Immature natural killer cell (primary cell): ENCODE data around the gene POC1B. TPM values are rescaled to one million over a fixed set of nuclear protein-coding genes. Genes with fewer than 3 reads are reported as not detected.
A peak's percentile ranks its signal among the peaks of the same experiment; 100 is the strongest.

Experiments
- DNase-seq, 3 donors: peaks; one replicate each; pipeline ENCODE4 v3.0.0; 2022; ENCODE audit warnings: mixed read lengths in 1 of 3
- H3K27ac Mint-ChIP-seq, 6 donors: one replicate each; pipeline ENCODE4 v1.8.0; 2020; ENCODE audit warnings: mixed read lengths in 6 of 6, mild to moderate bottlenecking in 5 of 6, inconsistent platforms in 4 of 6, moderate library complexity in 3 of 6
- H3K27me3 Mint-ChIP-seq, 3 donors: one replicate each; pipeline ENCODE4 v1.8.0; 2020 to 2021; ENCODE audit warnings: low read depth in 3 of 3, mild to moderate bottlenecking in 3 of 3, mixed read lengths in 3 of 3, moderate library complexity in 3 of 3, inconsistent platforms in 1 of 3
- H3K36me3 Mint-ChIP-seq, 3 donors: one replicate each; pipeline ENCODE4 v1.8.0; 2020; ENCODE audit warnings: mixed read lengths in 3 of 3, inconsistent platforms in 2 of 3, mild to moderate bottlenecking in 2 of 3
- H3K4me1 Mint-ChIP-seq, 2 donors: one replicate each; pipeline ENCODE4 v1.8.0; 2020; ENCODE audit warnings: inconsistent platforms in 2 of 2, mild to moderate bottlenecking in 2 of 2, mixed read lengths in 2 of 2, moderate library complexity in 1 of 2
- H3K4me3 Mint-ChIP-seq, 5 donors: one replicate each; pipeline ENCODE4 v1.8.0; 2020; ENCODE audit warnings: mild to moderate bottlenecking in 5 of 5, mixed read lengths in 5 of 5, inconsistent platforms in 3 of 5, moderate library complexity in 3 of 5
- H3K9me3 Mint-ChIP-seq, 6 donors: one replicate each; pipeline ENCODE4 v1.8.0; 2020; ENCODE audit warnings: mild to moderate bottlenecking in 6 of 6, mixed read lengths in 6 of 6, inconsistent platforms in 4 of 6, moderate library complexity in 3 of 6
- polyA plus RNA-seq, 3 donors: library from polyadenylated mRNA; unstranded; fragments of 300-500 nt; fragmentation: Illumina TruSeq; gene quantifications; one replicate each; pipeline ENCODE4 v1.2.3, GENCODE V29; 2021

Gene POC1B
- polyA plus RNA-seq, 3 donors from 2014 or later, result 57.0 to 85.1 (median 57.9) TPM

DNA sequence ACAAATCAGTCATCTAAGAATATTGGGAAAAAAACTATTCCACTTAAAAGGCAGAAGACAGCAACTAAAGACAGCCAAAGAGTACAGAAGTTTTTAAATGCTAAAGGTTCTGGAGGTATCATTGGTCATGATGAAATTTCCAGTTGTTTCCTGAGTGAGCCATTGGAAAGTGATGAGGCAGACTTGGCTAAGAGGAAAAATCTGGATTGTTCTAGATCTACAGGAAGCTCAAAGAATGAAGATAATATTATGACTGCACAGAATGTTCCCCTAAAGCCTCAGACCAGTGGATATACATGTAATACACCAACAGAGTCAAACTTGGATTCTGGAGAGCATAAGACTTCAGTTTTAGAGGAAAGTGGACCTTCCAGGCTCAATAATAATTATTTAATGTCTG lies 24.1 kb downstream of the POC1B start:
- no peak for DNase-seq
- H3K36me3 Mint-ChIP-seq, result peaks cover 15 to 18% (median 16%) of the 10 kb centered on the region in 3 donors
- peaks cover 0 to 7% (median 0%) of the 10 kb centered on the region in 3 donors for H3K27me3 Mint-ChIP-seq
- peak overlapping the region in 2 of 6 donors; percentile 19 to 43 for H3K27ac Mint-ChIP-seq
- H3K4me3 Mint-ChIP-seq, result no peak overlapping the region
- peaks cover 14 to 36% of the 10 kb centered on the region in 2 donors for H3K4me1 Mint-ChIP-seq
- peaks cover 0 to 1% (median 0%) of the 10 kb centered on the region in 6 donors for H3K9me3 Mint-ChIP-seq

DNA sequence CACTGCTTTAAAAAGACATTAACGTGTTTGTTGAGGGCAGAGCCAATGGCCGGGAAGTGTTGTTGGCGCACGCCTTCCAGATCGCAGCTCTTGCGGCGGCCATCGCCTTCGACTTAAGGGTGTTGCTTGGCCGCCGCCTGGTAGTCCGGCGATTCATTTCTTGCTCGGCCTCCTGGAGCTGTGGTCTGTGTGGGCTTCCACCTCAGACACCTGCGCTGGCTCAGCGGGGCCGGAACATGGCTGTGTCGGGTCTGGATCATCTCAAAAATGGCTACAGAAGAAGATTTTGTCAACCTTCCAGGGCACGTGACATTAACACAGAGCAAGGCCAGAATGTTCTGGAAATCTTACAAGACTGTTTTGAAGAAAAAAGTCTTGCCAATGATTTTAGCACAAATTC lies 26.0 kb downstream of the POC1B start:
- peaks cover 0 to 7% (median 0%) of the 10 kb centered on the region in 3 donors for H3K27me3 Mint-ChIP-seq

DNA sequence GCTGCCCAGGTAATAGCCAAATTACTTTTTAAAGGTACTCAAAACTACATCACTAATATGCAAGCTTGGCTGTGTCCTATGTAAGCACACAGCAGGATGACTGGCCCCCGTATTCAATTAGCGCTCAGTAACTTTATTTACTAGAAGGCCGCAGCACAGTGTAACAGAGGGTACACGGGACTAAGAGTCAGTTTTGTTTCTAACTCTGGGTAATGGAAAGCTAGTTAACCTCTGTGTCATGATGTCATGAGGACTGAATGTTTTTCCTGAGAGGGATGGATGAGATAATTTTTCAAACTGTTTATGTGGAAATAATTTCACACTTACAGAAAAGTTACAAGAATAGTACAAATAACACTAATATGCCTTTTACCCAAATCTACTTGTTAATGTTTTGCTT lies 28.4 kb downstream of the POC1B start:
- H3K27ac Mint-ChIP-seq, result no peak overlapping the region
- no peak for DNase-seq
- peaks cover 5 to 30% (median 16%) of the 10 kb centered on the region in 3 donors for H3K36me3 Mint-ChIP-seq
- H3K27me3 Mint-ChIP-seq, result peaks cover 0 to 7% (median 0%) of the 10 kb centered on the region in 3 donors
- no peaks in the 10 kb centered on the region for H3K9me3 Mint-ChIP-seq
- H3K4me1 Mint-ChIP-seq, result peaks cover 16 to 44% of the 10 kb centered on the region in 2 donors
- no peak overlapping the region for H3K4me3 Mint-ChIP-seq

More for the DNA sequence above, 26.0 kb downstream of the POC1B start:
- DNase-seq, result no peak
- peaks cover 5 to 18% (median 16%) of the 10 kb centered on the region in 3 donors for H3K36me3 Mint-ChIP-seq
- peaks cover 9 to 25% of the 10 kb centered on the region in 2 donors for H3K4me1 Mint-ChIP-seq
- H3K9me3 Mint-ChIP-seq, result no peaks in the 10 kb centered on the region
- H3K27ac Mint-ChIP-seq, result no peak overlapping the region
- no peak overlapping the region for H3K4me3 Mint-ChIP-seq

DNA sequence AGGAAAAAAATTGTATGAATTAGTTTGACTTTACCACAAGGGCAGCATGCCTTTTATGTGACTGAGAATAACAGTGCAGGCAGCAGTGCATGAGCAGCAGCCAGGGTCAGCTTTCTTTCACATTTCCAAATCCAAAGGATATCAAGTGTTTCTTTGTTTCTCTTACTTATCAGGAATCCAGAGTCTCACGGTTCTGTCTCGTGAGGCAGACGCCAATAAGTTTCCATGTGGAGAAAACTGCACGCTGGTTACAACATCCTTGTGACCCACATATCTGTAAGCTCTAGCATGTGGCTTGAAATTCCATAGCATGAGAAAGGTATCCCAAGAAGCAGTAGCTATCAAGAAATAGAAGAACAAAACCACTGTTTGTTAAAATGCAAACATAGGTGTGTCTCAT lies 28.8 kb downstream of the POC1B start:
- Mint-ChIP-seq H3K9me3 (no peaks in the 10 kb centered on the region), H3K4me1 (peaks cover 16 to 44% of the 10 kb centered on the region in 2 donors), H3K27me3 (peaks cover 0 to 7% (median 0%) of the 10 kb centered on the region in 3 donors), H3K4me3 (no peak overlapping the region), H3K27ac (no peak overlapping the region), H3K36me3 (peaks cover 5 to 30% (median 16%) of the 10 kb centered on the region in 3 donors)
- DNase-seq, result no peak

DNA sequence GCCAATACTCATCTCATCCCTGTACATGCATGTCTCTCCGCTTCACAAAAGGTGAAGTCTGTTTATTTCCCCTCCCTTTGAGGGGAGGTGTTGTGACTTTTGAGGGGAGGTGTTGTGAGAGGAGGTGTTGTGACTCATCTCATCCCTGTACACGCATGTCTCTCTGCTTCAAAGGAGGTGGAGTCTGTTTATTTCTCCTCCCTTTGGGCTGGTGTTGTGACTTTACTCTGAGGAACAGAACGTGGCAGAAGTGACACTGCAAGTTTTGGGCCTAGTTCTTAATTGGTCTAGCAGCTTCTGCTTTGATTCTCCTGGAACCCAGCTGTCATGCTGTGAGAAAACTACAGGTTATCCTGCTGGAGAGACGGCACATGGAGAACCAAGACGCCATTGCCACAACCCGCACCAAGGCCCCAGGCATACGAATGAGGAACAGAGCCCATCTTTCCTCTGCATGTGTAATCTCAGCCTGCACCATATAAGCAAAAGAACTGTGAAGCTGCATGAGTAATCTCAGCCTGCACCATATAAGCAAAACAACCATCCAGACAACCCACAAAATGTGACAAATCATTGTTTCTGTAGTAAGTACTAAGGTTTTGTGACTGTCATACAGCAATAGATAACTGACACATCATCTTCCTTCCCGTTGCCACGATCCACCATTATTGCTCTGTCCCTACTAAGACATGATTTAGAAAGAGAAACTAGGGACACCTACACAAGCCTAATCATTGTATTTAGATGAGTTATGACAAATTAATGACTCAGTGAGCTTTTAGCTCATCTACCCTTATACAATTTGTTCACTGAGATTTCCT lies 31.2 kb downstream of the POC1B start:
- Mint-ChIP-seq H3K27ac (peak overlapping the region; percentile 30 to 82 (median 50)), H3K4me3 (peak overlapping the region in 1 of 5 donors; percentile 59), H3K4me1 (peaks cover 16 to 33% of the 10 kb centered on the region in 2 donors), H3K9me3 (no peaks in the 10 kb centered on the region), H3K27me3 (peaks cover 0 to 7% (median 0%) of the 10 kb centered on the region in 3 donors), H3K36me3 (peaks cover 15 to 37% (median 16%) of the 10 kb centered on the region in 3 donors)
- peak in 1 of 3 donors; percentile 50 for DNase-seq

DNA sequence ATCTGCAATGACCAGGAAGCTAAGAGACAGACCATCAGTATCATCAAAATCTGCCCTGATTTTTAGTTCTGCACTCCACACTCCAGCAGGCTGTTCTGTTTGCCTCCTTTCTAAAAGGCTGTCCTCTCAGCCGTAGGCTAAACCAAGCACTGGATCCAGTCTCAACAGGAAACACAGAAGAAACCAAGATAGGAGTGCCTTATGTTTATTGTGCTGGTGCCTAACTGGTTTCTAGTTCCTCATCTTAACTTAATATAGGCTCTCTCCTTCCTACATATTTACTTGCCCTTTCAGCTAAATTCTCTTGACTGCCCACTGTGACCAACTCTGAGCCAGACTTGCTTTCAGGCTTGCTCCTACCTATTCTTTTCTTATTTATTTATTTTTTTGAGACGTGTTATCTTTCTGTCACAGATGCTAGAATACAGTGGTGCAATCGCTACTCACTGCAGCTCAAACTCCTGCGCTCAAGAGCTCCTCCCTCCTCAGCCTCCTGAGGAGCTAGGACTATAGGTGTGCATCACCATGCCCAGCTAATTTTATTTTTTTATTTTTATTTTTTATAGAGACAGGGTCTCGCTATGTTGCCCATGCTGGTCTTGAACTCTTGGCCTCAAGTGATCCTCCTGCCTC lies 32.1 kb downstream of the POC1B start:
- peaks cover 0 to 3% (median 0%) of the 10 kb centered on the region in 3 donors for H3K27me3 Mint-ChIP-seq
- peak overlapping the region in 1 of 6 donors; percentile 30 for H3K27ac Mint-ChIP-seq
- peaks cover 16 to 30% of the 10 kb centered on the region in 2 donors for H3K4me1 Mint-ChIP-seq
- H3K9me3 Mint-ChIP-seq, result no peaks in the 10 kb centered on the region
- DNase-seq, result no peak
- H3K4me3 Mint-ChIP-seq, result no peak overlapping the region
- H3K36me3 Mint-ChIP-seq, result peaks cover 6 to 35% (median 13%) of the 10 kb centered on the region in 3 donors

DNA sequence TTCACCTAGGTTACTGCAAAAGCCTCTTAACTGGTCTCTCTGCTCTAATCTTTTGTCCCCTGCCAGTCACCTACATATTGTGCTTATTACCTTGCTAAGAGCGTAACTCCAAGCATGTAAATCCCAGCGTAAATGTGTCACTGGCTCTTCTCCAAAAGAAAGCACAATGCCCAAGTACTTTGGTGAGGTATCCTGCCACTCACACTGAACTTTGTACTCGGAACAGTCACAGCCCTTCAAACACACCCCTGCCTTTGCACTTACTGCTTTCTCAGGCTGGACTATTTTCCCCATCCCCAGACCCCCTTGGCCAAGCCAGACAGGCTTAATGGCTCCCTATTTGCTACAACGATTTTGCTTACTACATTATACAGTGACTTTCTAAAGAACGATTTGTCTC lies 33.0 kb downstream of the POC1B start:
- DNase-seq, result no peak
- H3K27me3 Mint-ChIP-seq, result no peaks in the 10 kb centered on the region
- H3K4me1 Mint-ChIP-seq, result peaks cover 16 to 25% of the 10 kb centered on the region in 2 donors
- H3K36me3 Mint-ChIP-seq, result peaks cover 4 to 32% (median 11%) of the 10 kb centered on the region in 3 donors
- peak overlapping the region in 1 of 6 donors; percentile 59 for H3K27ac Mint-ChIP-seq
- H3K9me3 Mint-ChIP-seq, result no peaks in the 10 kb centered on the region
- H3K4me3 Mint-ChIP-seq, result no peak overlapping the region

DNA sequence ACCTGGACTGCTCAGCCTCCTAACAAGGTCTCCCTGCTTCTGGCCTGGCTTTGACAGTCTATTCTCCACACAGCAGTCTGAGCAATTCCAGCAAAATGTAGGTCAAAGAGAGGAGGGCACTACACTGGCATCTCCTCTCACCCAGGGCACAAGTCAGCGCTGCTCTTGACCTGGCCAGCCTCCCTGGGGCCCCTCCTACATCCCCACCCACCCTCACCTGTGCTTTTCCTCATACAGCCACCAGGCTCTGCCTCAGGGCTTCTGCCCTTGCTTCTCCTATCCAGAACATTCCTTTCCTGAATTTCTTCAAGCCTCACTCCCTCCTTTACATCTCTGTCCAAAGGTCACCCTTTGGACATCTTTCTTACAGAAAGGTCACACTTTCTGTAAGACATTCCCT lies 34.9 kb downstream of the POC1B start:
- Mint-ChIP-seq H3K36me3 (peaks cover 17 to 45% (median 21%) of the 10 kb centered on the region in 3 donors), H3K27me3 (no peaks in the 10 kb centered on the region), H3K9me3 (no peaks in the 10 kb centered on the region), H3K4me1 (peaks cover 13 to 25% of the 10 kb centered on the region in 2 donors), H3K4me3 (no peak overlapping the region), H3K27ac (peak overlapping the region in 1 of 6 donors; percentile 19)
- no peak for DNase-seq

DNA sequence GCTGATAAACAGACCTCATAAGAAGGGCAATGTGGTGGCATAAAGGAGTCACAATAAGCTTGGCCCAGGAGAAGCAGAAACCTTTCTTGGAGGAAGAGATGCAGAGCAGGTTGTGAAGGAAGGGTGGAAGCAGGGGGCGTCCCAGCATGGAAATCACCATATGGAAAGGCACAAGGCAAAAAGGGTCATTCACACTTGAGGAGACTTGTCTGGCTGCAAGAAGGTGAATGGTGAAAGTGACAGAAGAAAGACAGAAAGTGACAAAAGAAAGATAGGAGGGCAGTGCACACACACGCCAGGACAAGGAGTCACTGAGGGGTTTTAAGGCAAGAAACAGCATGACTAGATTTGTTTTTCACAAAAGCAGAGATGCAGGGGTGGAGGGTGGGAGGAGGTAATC lies 39.6 kb downstream of the POC1B start:
- no peaks in the 10 kb centered on the region for H3K9me3 Mint-ChIP-seq
- peaks cover 15 to 32% (median 19%) of the 10 kb centered on the region in 3 donors for H3K36me3 Mint-ChIP-seq
- DNase-seq, result no peak
- H3K4me3 Mint-ChIP-seq, result no peak overlapping the region
- no peaks in the 10 kb centered on the region for H3K27me3 Mint-ChIP-seq
- peak overlapping the region in 1 of 6 donors; percentile 15 for H3K27ac Mint-ChIP-seq
- H3K4me1 Mint-ChIP-seq, result no peaks in the 10 kb centered on the region

DNA sequence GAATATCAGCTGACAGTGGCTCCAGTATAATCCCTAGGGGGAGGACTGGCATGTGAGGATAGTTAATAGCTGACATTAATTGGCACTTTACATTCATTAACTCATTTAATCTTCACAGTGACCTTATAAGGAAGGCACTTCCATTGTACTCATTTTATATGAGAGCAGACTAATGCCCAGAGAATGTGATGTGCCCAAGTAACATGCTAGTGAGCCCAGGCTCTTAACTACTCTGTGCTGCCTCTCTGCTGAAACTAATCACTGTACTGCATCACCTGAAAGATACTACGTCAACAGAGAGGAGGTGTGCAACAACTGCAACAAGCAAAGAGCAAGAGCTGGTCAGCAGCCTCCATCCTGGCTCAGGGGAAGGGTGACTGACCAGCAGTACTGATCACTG lies 41.4 kb downstream of the POC1B start:
- Mint-ChIP-seq H3K4me1 (no peaks in the 10 kb centered on the region), H3K9me3 (no peaks in the 10 kb centered on the region), H3K4me3 (no peak overlapping the region), H3K36me3 (peaks cover 13 to 24% (median 15%) of the 10 kb centered on the region in 3 donors), H3K27ac (no peak overlapping the region), H3K27me3 (no peaks in the 10 kb centered on the region)
- no peak for DNase-seq

DNA sequence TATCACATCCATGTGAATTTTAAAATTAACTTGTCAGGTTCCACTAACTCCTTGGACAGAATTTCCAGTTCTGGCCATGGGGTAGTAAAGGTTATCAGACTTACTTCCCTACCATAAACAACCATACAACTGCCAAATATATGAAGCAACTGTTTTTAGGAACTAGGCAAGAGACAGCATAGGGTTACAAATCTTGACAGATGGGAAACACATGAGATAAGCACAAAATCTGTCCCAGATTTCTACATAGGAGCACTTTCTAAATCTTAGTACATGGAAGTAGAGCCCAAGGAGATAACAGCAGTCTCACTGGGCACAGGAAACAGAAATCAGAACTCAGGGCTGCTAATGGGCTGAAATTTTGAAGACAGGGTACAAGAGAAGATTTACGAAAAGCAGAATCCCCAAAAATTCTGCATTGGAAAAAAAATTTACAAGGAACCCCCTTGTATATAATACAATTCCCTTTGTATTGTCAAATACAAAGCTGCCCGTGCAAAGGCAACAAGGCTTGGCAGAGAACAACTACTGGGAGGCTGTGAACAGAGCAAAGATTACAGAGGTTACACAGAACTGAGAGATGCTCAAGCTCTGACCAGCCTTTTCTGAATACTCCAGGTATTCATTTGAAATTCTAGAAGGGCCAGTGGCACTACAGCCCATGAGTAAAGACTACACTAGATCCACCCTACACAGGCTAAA lies 44.5 kb downstream of the POC1B start:
- no peak for DNase-seq
- no peak overlapping the region for H3K4me3 Mint-ChIP-seq
- H3K36me3 Mint-ChIP-seq, result peaks cover 7% of the 10 kb centered on the region in 3 donors
- peak overlapping the region in 2 of 6 donors; percentile 37 for H3K27ac Mint-ChIP-seq
- peaks cover 20 to 22% of the 10 kb centered on the region in 2 donors for H3K4me1 Mint-ChIP-seq
- no peaks in the 10 kb centered on the region for H3K9me3 Mint-ChIP-seq
- H3K27me3 Mint-ChIP-seq, result no peaks in the 10 kb centered on the region

DNA sequence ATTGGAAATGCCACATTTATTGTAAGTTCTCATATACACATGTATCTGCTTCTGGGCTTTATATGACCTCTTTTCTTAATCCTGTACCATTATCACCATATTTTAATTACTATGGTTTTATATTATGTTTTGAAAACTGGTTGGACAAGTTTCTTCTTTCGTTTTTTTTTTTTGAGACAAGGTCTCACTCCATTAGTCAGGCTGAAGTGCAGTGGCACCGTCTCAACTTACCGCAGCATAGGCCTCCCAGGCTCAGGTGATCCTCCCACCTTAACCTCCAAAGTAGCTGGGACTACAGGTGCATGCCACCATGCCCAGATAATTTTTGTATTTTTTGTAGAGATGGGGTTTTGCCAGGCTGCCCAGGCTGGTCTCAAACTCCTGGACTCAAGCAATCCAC lies 45.9 kb downstream of the POC1B start:
- DNase-seq, result no peak
- H3K27ac Mint-ChIP-seq, result no peak overlapping the region
- no peaks in the 10 kb centered on the region for H3K27me3 Mint-ChIP-seq
- H3K36me3 Mint-ChIP-seq, result no peaks in the 10 kb centered on the region
- no peak overlapping the region for H3K4me3 Mint-ChIP-seq
- peaks cover 26 to 30% of the 10 kb centered on the region in 2 donors for H3K4me1 Mint-ChIP-seq
- no peaks in the 10 kb centered on the region for H3K9me3 Mint-ChIP-seq

DNA sequence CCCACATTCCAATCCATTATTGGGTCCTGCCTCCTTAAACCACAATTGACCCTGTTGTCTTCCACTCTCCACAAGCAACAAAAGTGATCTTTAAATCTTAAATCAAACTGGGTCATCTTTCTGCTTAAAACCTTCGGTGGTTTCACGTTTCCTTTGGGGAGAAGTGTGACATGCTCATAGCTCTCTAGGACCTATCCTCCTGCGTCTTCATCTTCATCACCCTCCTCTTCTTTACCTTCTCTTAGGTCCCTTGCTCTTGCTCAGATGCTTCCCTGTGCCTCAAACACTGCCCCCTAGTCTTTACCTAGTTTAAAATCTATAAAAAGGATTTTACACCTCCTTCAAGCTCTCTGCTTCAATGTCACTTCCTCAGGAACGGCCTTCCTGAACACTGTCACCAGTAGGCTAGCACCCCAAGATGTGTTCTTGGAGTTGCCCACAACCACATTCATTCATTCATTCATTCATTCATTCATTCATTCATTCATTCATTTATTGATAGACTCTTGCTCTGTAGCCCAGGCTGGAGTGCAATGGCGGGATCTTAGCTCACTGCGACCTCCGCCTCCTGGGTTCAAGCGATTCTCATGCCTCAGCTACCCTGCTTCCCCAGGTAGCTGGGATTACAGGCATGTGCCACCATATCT lies 48.1 kb downstream of the POC1B start:
- peak overlapping the region; percentile 62 to 91 (median 81) for H3K27ac Mint-ChIP-seq
- H3K36me3 Mint-ChIP-seq, result peaks cover 0 to under 1% (median 0%) of the 10 kb centered on the region in 3 donors
- H3K27me3 Mint-ChIP-seq, result no peaks in the 10 kb centered on the region
- H3K9me3 Mint-ChIP-seq, result no peaks in the 10 kb centered on the region
- peaks cover 34 to 41% of the 10 kb centered on the region in 2 donors for H3K4me1 Mint-ChIP-seq
- no peak for DNase-seq
- H3K4me3 Mint-ChIP-seq, result peak overlapping the region; percentile 50 to 76 (median 67)
